HG03280 (cell line): ENCODE measurements around the gene MYNN.

Experiments used
- ATAC-seq: cut with Tn5 transposase; IDR thresholded peaks from one replicate; pipeline ENCODE4 v1.9.1; 2021; ENCODE audit warnings: mild to moderate bottlenecking, moderate library complexity; ENCODE audit not compliant: unreplicated experiment

MYNN gene

DNA sequence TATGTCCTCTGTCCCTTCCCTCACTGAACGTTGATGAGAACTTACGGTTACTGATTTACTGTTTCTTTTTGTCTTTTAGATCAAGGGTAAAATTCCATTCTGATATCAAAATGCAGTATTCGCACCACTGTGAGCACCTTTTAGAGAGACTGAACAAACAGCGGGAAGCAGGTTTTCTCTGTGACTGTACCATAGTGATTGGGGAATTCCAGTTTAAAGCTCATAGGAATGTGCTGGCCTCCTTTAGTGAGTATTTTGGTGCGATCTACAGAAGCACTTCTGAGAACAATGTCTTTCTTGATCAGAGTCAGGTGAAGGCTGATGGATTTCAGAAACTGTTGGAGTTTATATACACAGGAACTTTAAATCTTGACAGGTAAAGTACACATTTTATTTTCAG lies 990 bp downstream of the MYNN start:
- ATAC-seq, result no peak

DNA sequence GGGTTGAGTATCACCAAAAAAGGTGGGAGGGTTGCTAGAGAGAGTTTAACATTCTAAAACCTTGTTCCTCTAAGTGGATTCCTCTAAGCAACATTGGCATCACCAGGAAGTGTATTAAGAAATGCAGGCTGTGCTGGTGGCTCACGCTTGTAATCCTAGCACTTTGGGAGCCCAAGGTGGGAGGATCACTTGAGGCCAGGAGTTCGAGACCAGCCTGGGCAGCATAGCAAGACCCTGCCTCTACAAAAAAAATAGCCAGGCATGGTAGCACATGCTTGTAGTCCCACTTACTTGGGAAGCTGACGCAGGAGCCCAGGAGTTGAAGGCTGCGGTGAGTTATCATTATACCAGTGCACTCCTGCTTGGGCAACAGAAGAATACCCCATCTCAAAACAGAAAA lies 4.6 kb downstream of the MYNN start:
- ATAC-seq, result no peak

DNA sequence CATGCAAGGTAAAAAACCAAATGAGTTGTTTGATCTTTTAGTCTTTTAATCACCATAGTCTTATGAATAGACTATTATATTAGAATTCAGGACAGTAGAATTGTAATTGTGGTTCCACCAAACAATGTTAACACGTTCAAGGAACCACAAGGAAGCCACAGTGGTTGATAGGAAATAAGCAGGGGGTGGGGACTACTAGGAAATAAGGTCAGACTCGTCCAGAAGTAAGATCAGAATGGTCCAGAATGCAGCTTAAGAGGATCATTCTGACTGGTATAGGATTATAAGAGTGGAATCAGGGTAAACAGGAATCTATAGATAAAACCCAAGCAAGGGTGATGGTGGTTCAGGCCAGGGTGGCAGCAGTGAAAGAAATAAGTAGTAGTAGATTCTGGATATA lies 7.5 kb downstream of the MYNN start:
- no peak for ATAC-seq

DNA sequence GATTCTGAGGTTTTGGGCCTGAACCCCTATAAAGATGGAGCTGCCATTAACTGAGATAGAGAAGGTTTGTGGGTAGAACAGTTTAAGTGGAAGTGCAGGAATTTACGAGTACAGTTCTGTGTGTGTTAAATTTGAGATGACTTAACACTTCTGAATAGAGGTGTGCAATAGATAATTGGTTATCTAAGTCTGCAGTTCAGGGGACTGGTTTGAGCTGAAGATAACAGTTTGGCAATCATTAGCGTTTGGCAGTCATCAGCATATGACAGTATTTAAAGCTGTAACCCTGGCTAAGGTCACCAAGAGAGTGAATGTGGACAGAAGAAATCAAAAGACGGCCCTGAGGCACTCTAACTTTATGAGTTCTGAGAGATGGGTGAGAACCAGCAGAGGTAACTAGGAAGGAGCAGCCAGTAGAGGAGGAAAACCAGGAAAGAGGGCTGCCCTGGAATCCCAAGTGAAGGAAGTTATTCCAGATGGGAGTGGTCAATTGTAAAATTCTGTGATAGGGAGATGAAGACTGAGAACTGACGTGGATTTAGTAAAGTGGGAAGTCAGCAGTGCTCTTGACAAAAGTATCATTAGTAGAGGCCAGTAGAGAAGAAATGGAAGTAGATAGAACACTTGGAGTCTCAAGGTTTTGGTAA lies 8.1 kb downstream of the MYNN start:
- no peak for ATAC-seq

DNA sequence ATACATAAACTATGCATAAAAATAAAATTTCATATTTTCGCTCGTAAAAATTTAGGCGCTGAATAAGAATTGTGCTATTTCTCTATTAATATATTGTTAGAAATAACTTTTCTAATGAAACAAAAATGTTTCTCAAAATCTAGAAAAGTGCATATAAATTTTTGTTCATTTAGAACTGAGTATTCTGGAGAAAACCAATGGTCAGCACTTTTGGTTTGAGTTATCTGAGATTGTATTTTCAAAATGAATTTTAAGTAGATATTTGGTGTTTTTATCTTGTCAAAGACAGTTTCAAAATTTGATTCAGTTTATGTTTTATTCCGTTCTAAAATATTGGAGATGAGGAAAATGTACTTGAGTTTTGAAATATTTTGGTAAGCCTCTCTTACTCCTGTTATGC lies 13.9 kb downstream of the MYNN start:
- no peak for ATAC-seq

DNA sequence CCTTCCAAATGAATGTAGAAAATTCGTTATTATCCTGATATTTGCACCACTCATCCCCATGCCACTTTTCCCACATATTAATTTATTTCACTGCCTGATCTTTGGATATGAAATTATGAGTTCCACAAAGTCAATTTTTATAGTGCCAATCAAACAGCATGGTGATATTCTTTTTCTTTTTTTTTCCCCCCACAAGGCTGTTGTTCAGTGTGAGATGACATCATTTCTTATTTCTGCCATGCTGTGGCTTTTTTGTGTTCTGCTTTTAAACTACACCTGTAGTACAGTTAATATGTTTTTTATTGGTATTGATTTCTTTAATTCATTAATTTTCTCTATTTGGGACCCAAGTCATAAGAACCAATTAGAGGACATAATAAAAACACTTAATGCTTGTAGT lies 14.6 kb downstream of the MYNN start:
- no peak for ATAC-seq

DNA sequence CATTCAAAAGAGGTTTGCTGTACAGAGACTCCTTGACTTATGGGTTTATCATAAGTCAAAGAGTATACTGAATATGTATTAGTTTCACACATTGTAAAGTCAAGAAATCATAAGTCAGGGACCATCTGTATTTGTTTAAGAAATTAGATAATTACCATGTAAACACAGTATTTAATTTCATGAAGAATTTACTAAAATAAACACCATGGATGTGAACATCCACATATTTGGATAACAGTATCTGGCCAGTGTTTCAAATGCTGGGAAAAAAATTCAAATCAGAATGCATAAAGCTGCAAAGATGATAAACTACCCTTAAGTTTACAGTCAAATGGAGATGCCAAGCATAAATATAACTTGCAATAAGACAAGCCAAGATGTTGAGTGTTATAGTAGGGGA lies 17.0 kb downstream of the MYNN start:
- ATAC-seq, result no peak

DNA sequence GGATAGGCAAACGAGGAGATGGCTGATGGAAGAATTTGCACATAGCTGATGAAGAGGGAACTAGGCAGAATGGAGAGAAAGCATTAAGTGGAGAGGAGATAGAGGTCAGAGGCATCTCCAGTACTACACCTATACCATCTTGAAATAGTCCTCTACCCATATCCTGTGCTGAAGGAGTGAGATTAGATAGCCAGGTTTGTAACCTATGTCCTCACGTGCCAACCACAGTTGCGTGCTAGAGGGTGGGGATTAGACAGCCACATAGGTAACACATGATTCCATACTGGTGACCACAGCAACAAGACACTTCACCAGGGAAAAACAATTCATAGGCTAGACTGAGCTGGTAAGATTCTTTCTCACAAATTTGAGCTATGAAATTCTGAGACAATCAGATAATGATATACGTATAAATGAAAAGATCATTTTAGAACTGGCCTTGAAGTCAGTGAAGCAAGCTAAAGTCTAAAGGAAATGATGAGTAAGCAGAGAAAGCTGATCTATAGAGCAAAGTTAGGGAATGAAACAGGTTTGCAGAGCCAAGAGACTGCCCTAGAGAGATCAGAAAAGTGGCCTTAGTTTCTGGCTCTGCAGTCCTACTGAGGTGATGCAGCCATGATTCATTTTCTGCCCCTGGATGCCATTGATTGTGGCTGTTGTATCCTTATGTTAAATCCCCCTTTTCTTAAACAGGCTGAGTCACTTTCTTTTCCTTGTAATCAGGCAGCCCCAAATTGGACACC lies 17.7 kb downstream of the MYNN start:
- no peak for ATAC-seq

DNA sequence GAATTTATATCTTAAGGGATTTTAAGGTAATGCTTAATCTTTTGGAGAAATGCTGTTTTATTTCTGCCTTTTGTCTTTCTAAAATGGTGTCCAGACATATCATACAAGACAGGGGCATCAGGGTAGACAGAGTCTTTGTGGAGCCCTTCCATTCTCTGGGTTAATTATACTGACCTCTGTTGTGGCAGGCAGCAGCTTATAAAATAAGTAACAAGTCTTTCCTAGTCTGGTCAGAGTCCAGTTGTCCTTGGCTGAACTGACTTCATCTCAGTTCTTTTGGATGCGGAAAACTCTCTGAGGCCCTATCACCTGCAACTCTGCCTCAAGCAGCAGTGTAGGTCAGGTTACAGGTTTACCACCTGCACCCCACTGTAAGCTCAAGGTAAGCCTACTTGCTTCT lies 19.2 kb downstream of the MYNN start:
- no peak for ATAC-seq

DNA sequence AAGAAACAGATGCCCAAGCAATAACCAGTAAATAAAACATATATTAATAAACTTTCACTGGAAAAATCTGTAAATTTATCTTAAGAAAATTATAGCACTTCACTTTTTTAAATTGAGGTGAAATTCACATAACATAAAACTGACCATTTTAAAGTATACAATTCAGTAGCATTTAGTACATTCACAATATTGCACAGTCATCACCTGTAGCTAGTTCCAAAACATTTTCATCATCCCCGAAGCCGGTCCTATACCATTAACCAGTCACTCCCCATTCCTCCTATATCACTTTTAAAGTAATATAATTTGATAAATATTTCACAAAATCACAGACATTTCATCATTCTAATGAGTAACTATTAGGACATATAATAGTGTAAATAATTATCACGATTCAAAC lies 31.5 kb downstream of the MYNN start:
- ATAC-seq, result no peak

DNA sequence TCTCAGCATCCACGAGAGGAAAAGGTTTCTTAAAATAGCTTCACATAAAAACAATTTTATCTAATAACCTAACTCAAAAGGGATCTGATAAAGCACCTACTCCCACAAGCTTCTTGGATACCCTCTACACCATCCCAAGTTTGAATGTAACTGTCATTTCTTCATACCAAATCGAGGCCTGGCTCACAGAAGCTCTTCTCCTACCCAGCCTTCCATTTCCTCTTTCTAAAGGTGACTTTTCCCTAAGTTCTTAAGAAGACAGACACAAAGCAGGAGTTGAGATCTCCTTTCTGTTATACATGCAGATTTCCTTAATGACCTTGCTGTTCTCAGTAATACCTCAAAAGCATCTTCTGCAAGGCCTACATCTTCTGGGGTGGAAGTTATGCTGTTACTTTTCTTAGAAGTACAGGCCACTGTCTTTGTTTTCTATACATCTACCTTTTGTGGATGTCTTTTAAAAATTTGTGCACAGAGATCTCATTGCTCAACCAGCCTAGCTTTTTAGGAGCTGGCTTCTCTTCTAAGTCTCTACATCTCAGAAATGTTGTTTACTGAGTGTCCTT lies 36.1 kb downstream of the MYNN start:
- no peak for ATAC-seq

DNA sequence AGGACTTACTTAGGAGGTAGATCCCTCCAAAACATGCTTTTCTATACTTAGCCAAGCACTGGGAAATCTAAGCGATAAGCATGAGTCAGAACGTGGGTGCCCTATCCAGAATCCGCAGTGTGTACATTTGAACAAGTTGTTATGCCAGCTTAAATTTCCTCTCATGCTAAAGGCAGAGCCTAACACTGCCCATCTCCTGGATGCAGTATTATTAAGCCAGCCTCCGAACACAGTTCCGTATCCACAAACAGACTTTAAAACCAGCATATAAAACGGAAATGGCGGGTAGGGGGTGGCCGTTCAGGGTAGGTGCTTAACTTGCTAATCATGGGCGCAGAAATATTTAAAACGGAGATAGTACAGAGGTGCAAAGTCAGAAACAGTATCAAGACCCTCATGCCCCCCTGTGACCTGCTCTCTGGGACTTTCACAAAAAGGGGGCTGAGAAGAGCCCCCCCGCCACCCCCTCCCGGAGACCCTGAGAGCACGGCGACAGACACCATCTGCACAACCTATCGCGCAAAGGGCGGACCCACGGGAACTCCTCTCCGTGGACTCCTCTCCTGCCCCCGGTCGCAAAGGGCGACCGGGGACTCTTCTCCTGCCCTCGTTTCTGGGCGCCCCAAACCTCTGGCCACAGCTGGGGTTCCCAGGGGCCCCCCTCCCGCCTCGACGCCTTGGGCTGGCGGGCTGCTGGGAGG lies 38.6 kb downstream of the MYNN start:
- no peak for ATAC-seq

DNA sequence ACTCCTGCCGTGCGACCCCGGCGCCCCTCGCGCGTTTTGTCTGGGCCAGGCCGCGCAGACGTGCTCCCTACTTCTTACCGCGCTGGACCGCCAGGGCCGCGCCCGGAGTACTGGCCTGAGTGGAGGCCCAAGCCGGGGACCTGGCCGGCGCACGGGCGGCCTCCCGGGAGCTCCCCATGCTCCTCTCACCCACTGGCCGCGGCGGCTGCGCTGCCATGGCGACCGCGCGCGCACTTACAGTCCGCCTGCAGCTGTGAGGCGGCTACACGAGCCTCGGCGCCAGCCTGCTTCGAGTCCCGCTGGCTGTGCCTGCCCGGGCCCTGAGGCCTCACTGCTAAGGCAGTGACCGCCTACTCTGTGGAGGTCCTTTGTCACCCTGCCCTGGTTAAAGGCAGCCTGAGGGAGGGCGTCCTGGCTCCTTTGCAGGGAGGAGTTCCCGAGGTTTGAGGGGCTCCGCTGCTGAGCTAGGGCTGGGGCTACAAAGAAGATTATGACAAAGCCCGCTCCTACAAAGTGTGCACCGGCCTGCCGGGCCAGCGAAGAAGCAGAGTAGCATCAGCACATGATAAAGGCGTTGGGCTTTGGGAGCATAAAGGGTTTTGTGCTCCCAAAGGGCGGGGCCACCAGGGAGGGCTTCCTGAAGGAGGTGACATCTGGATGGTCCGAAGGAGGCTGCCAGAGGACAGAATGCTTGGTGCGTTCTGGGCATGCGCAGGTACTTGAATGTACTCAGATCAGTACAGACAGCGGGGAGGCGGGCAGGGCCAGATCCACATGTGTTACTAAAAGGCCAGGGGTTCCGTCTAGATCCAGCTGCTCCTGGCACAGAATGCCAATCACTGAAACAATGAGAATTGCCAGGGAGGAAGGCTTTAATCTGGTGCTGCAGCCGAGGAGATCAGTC lies 39.4 kb downstream of the MYNN start, which contains the start of the genes LRRC34 and LRRIQ4:
Gene LRRC34, minus strand, starts transcription at position 573 of the 904 bp plus-strand sequence. Its CDS starts 356 bp downstream, at position 217.
Gene LRRIQ4, plus strand, starts transcription at position 539 of the 904 bp plus-strand sequence. CDS start 9,052 bp downstream, outside the sequence.
- ATAC-seq, result peak; percentile 68

DNA sequence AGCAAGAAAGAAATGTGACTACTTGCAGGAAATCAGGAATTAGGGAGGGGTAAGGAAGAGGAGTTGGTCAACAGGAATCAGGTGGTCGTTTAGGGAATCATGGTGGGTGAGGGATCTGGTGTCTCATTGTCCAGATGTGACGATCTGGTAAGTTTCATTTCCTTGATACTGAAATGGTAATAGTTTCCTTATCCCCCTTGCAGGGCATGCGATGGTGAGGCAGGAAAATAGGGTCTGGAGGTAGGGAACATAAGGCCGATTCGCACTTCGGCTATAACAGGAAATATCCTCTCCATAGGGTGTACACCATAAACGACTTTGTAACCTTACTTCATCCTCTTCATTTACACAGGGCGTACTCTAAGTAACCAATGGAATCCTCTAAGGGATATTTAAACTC lies 40.1 kb downstream of the MYNN start:
- ATAC-seq, result no peak

DNA sequence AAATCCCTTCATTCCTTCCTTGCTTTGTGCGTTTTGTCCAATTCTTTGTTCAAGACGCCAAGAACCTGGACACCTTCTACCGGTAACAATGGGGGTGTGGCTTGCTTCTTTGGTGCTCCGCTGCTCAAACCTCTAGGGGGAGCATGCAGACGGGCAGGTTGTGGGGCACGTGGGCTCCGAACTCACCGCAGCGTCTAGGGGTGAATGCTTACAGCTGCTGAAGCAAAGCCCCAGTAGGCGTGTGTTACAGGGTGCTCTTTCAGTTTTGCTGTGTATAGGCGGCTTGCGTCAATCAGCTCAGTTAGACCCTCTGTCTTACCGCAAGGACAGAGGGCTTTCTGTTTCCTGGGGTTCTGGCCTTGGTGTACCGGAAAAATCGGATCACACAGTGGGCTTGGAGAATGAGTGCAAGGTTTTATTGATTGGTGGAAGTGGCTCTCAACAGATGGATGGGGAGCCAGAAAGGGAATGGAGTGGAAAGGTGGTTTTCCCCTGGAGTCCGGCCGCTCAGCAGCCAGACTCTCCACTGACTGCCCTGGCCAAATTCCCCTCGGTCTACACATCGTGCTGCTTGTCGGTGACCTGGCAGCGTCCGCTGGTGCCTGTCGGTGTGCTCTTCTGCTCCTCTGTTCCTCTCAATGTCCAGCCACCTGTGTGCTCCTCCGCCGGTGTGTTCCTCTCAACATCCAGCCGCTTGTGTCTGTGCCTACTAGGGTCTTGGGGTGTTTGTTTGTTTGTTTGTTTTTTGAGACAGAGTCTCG lies 40.7 kb downstream of the MYNN start:
- peak; percentile 90 for ATAC-seq

DNA sequence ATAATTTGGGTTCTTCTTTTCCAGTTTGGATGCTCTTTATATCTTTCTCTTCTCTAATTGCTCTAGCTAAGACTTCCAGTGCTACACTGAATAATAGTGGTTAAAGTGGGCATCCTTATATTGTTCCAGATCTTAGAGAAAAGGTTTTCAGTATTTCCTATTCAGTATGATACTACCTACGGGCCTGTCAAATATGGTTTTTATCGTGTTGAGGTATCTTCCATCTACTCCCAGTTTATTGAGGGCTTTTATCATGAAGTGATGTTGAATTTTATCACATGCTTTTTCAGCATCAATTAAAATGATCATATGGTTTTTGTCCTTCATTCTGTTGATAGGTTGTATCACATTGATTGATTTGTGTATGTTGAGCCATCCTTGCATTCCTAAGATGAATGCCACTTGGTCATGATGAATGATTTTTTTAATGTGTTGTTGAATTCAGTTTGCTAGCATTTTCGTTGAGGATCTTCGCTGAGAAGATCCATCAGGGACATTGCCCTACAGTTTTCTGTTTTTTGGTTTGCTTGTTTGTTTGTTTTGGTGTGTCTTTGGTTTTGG lies 42.5 kb downstream of the MYNN start:
- no peak for ATAC-seq

DNA sequence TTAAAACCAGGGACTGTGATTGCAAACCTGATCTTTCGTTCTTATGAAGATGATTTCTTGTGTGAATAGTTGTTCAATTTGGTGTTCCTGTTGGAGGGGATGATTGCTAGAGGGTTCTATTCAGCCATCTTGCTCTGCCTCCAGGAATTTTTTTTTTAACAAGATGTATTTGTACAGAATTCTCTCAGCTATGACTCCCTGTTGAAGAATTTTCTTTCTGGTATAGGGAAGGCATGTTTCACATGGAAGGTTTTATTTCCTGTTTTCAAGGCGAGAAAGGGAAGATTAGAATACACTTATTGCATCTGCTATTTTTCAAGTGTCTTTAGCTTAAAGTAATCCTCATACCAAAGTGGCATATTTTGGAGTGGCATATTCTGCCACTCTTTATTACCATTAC lies 45.1 kb downstream of the MYNN start:
- ATAC-seq, result no peak

DNA sequence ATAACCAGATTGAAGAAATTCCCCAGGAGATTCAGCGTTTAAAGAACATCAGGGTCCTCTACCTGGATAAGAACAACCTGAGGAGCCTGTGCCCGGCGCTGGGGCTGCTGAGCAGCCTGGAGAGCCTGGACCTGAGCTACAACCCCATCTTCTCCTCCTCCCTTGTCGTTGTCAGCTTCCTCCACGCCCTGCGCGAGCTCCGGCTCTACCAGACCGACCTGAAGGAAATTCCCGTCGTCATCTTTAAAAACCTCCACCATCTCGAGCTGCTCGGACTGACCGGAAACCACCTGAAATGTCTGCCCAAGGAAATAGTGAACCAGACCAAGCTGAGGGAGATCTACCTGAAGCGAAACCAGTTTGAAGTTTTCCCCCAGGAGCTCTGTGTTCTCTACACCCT lies 48.9 kb downstream of the MYNN start:
- ATAC-seq, result no peak

DNA sequence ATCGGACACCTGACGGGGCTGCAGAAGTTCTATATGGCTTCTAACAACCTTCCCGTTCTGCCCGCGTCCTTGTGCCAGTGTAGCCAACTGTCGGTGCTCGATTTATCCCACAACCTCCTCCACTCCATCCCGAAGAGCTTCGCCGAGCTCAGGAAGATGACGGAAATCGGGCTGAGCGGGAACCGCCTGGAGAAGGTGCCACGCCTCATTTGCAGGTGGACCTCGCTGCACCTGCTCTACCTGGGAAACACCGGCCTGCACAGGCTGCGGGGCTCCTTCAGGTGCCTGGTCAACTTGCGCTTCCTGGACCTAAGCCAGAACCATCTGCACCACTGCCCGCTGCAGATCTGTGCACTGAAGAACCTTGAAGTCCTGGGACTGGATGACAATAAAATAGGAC lies 49.3 kb downstream of the MYNN start:
- no peak for ATAC-seq

DNA sequence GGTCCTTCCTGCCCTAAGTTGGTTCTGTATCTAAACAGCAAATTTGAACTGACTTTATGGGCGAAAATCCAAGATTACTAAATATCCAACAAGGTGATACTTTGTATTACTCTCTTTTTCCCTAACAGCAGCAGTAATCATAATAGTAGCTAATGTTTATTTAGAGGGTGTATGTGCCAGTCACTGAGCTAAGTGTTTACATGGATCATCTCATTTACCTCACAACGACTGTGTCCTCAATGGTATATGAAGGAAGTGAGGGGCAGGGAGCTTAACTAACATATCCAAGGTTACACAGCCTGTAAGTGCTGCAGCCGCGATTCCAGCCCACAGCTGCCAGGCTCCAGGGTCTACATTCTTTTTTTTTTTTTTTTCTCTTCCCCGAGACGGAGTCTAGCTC lies 49.8 kb downstream of the MYNN start:
- ATAC-seq, result no peak
